ENCODE measurements around the gene NOLC1.

GRCh38 chr10:102195296-102195870 lies 43.2 kb downstream of the NOLC1 start:
- TF ChIP-seq CTCF (IDR thresholded peaks at IDR 0.05) (no peak), POLR2AphosphoS5 (IDR thresholded peaks at IDR 0.05) (no peak)

Data from gastroesophageal sphincter (tissue), 3 donors.